Caki2 (cell line): Measurements from ENCODE around the gene ANKMY2. TPM values are rescaled to one million over a fixed set of nuclear protein-coding genes. Genes with fewer than 3 reads are reported as not detected.
"Not testable (repeated sequence)": the region's sequence is repeated elsewhere in the genome, so short reads cannot be mapped to it uniquely, and the experiment has no call there.

Experiments used
- DNase-seq: peaks from one replicate; pipeline ENCODE4 v3.0.0-alpha.2; 2015; ENCODE audit warnings: low read depth
- in situ Hi-C: cut with HindIII; loops from 2 replicates; pipeline ENCODE4 v1.10.0; 2016; ENCODE audit warnings: low sequenced_read_pairs, low pct_unique_long_range_greater_than_20kb, mixed read lengths
- total RNA-seq: library from RNA; depleted of rRNA; stranded (reverse); fragments of >200 nt; shearing (Covaris generic); gene quantifications from 2 replicates; pipeline ENCODE4 v1.2.3, GENCODE V29; 2014; ENCODE audit warnings: low replicate concordance; rRNA removed

The ANKMY2 gene
- 35.9 and 41.3 TPM in 2 replicates for total RNA-seq

- peak; percentile 98 for DNase-seq
- in situ Hi-C loops, result no loop called here
These were observed at the start of gene ANKMY2, which contains the start of gene BZW2 for GRCh38 chr7:16645593-16646471. Gene ANKMY2 (minus strand): TSS chr7:16645754. CDS start chr7:16645573, 181 bp downstream. Gene BZW2 (plus strand): TSS chr7:16646181. CDS start chr7:16665444, 19,263 bp downstream.

GRCh38 chr7:16694806-16695205 is 49.3 kb upstream of the ANKMY2 start:
- no peak for DNase-seq
- in situ Hi-C loops, result no loop called here

- in situ Hi-C loops, result no loop called here
- DNase-seq, result no peak
These were observed 48.2 kb upstream of the ANKMY2 start for GRCh38 chr7:16693601-16694318.

GRCh38 chr7:16691241-16691640 is 45.7 kb upstream of the ANKMY2 start:
- no peak for DNase-seq
- in situ Hi-C loops, result no loop called here

DNA sequence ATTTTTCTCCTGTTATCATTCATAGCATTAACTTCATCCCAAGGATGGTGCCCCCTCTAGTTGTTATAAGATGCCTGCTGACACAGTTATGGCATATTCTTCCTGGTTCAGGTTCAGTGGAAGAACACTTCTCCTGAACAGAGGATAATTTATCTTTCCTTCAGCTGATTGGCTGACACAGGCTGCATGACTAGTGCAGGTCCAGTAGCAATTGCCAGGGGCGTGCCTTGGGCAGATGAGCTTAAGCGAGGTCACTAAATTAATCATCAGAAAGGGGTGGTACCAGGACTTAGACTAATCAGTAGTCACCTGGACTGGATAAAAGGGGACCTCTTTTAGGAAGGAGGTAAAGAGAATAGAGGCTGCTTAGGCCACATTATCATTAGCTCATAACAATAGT is 42.7 kb upstream of the ANKMY2 start:
- DNase-seq, result peak; percentile 69
- in situ Hi-C loops, result no loop called here

DNA sequence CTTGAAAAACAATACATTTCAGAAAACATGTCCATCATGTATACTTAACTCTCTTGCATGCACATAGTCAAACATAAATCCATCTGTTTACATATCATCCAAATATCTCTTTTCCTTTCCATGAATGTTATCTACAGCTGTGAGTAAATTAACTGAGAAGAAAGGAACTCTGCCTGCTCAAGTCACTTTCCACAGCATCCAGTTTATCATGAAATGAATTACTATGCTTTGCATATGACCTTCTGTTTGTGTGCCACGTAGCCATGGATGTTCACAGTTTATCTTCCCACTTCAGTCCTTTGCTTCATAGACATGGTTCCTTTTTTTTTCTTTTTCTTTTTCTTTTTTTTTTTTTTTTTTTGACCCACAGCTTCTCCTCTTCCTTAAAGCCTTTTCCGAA is 40.0 kb upstream of the ANKMY2 start:
- in situ Hi-C loops, result no loop called here
- no peak for DNase-seq

DNA sequence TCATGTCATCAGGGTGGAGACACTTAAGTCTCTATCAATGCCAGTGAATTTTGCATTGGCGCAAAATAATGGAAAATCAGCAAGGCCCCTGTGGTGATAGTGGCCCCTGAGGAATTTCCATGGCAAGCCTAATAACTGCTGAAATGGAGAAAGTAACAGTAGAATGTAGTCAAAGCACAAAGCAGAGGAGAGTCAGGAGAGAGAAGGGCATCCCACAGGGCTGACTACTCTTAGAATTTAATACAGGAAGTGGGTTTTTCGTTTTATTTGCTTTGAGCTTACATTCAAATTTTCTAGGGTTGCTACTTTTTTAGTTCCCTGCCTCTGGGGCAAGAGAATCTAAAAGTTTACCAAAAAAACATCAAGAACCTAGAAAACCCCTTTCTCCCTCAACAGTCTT is 39.4 kb upstream of the ANKMY2 start:
- no peak for DNase-seq

GRCh38 chr7:16678645-16679566 is 33.4 kb upstream of the ANKMY2 start:
- DNase-seq, in situ Hi-C loops: not testable (repeated sequence)

More for the DNA sequence above, 39.4 kb upstream of the ANKMY2 start:
- in situ Hi-C loops, result no loop called here

DNA sequence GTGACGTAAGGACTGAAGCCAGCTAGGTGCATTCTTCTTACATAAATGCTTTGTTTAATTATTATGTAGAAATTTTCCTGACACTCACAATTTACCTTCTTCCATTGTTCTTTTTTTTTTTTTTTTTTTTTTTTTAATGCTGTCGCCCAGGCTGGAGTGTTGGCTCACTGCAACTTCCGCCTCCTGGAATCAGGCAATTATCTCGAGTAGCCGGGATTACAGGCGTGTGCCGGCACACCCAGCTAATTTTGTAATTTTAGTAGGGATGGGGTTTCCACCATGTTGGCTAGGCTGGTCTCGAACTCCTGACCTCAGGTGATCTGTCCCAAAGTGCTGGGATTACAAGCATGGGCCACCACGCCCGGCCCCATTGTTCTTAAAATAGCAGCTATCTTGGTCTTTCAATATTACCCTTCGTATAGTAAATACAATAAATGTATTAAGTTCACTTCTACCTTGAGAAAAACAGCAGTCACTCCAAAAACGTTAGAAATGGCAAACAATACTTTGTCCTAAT is 32.5 kb upstream of the ANKMY2 start:
- in situ Hi-C loops, result no loop called here
- no peak for DNase-seq

DNA sequence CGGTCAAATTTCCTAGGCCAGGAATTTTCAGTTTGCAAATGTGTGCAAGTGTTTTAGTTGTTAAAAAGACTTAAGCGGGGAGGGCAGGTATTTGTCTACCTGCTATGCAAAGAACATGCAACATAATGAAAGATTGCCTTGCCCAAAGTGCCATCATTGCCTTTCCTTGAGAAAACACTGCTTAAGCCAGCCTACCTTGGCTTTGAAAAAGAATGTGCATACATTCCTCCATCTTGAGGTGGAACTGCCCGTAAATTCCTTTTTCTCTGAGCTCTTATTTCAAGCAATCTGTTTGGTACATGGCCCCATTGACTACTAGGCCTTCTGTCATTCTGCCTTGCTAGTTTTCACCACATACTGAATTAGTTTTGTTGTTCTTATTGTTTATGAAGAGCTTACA is 29.7 kb upstream of the ANKMY2 start:
- no peak for DNase-seq
- in situ Hi-C loops, result no loop called here

DNA sequence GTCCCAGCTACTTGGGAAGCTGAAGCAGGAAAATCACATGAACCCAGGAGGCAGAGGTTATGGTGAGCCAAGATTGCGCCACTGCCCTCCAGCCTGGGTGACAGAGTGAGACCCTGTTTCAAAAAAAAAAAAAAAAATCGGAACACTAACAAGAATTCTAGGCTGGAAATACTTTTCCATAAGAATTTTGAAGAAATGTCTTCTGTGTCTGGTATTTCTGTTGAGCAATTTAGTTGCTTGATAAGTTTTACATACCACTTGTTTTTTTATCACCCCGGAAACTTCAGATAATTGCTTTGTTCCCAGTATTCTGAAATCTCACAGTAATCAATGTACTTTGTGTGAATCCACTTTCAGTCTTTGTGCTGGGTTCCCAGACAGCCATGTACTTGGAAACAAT is 26.3 kb upstream of the ANKMY2 start:
- in situ Hi-C loops, result no loop called here
- no peak for DNase-seq

GRCh38 chr7:16670731-16671344 is 25.3 kb upstream of the ANKMY2 start:
- in situ Hi-C loops, result no loop called here

GRCh38 chr7:16670021-16670420 is 24.5 kb upstream of the ANKMY2 start:
- DNase-seq, result no peak
- in situ Hi-C loops, result no loop called here

More at GRCh38 chr7:16670731-16671344, 25.3 kb upstream of the ANKMY2 start:
- DNase-seq, result no peak

GRCh38 chr7:16669581-16669980 is 24.0 kb upstream of the ANKMY2 start:
- no peak for DNase-seq
- in situ Hi-C loops, result no loop called here

- no peak for DNase-seq
- in situ Hi-C loops, result no loop called here
These were observed 23.4 kb upstream of the ANKMY2 start for GRCh38 chr7:16668978-16669377.

- in situ Hi-C loops, result no loop called here
- peak; percentile 79 for DNase-seq
These were observed 22.7 kb upstream of the ANKMY2 start for GRCh38 chr7:16668049-16668858.

GRCh38 chr7:16667355-16667754 is 21.8 kb upstream of the ANKMY2 start:
- in situ Hi-C loops, result no loop called here
- DNase-seq, result no peak
